B cell (primary cell): ENCODE measurements around the gene UFSP1. TPM values are rescaled to one million over a fixed set of nuclear protein-coding genes. Genes with fewer than 3 reads are reported as not detected.

Experiments used
- ATAC-seq: fragments of 200-7000 bp; cut with Tn5 transposase; one replicate; pipeline ENCODE4 v1.10.0; 2021; ENCODE audit warnings: low read depth, mild to moderate bottlenecking, moderate number of reproducible peaks, moderate library complexity
- CTCF ChIA-PET: fragments of 350-600 bp; sonication (Branson Sonifier 250); formaldehyde crosslinking; loops from one replicate; lab custom pipeline; 2021; ENCODE audit warnings: antibody characterized with exemption, inconsistent platforms; lab: Charles Lee
- POLR2A ChIA-PET: fragments of 350-600 bp; sonication (Branson Sonifier 250); formaldehyde crosslinking; loops from one replicate; lab custom pipeline; 2021; ENCODE audit warnings: antibody characterized with exemption; lab: Charles Lee
- DNase-seq: peaks from one replicate; pipeline ENCODE4 v3.0.0; 2013
- H2AFZ ChIP-seq: 2 replicates; pipeline ENCODE4 v1.6.1; 2012; ENCODE audit warnings: mild to moderate bottlenecking, low read depth, low read length; ENCODE audit not compliant: insufficient read depth, poor library complexity, severe bottlenecking
- H3K27ac ChIP-seq, 2 donors: 1 replicate in 1 of 2; 2 replicates in 1 of 2; pipeline ENCODE4 v1.5.1; 2012 to 2013; ENCODE audit warnings: low read length in 2 of 2, mild to moderate bottlenecking in 2 of 2, moderate library complexity in 1 of 2
- H3K27me3 ChIP-seq, 4 experiments: fragments of 200-600 bp in 1 of 4; sonication (generic) in 1 of 4; replicated peaks in 1 of 4; 1 replicate in 2 of 4; 2 replicates in 2 of 4; pipeline versions ENCODE4 v1.6.1 to v1.7.0; 2013 to 2016; ENCODE audit warnings: low read length in 3 of 4, mild to moderate bottlenecking in 2 of 4, mixed read lengths in 1 of 4, moderate library complexity in 1 of 4; ENCODE audit not compliant: insufficient read depth in 4 of 4, control insufficient read depth in 3 of 4; ENCODE audit errors: control extremely low read depth in 1 of 4
- H3K36me3 ChIP-seq, 2 experiments: replicated peaks in 1 of 2; 1 replicate in 1 of 2; 2 replicates in 1 of 2; pipeline versions ENCODE4 v1.6.1 to v1.7.1; 2013; ENCODE audit warnings: low read length in 1 of 2; ENCODE audit not compliant: insufficient read depth in 2 of 2, control insufficient read depth in 1 of 2; ENCODE audit errors: control extremely low read depth in 1 of 2, extremely low read depth in 1 of 2
- H3K4me1 ChIP-seq, 2 donors: fragments of 200-600 bp in 1 of 2; sonication (generic) in 1 of 2; 1 replicate in 1 of 2; 2 replicates in 1 of 2; pipeline versions ENCODE4 v1.5.1 to v1.6.1; 2013 to 2017; ENCODE audit warnings: low read length in 2 of 2; ENCODE audit not compliant: control insufficient read depth in 2 of 2, insufficient read depth in 2 of 2
- H3K4me2 ChIP-seq: replicated peaks from 2 replicates; pipeline ENCODE3; 2012; ENCODE audit warnings: mild to moderate bottlenecking, low read depth, low read length; ENCODE audit not compliant: poor library complexity, severe bottlenecking
- H3K4me3 ChIP-seq, 5 experiments: fragments of 200-600 bp in 1 of 5; sonication (generic) in 1 of 5; 1 replicate in 3 of 5; 2 replicates in 2 of 5; pipeline versions ENCODE4 v1.5.1 to v1.7.0; 2011 to 2016; ENCODE audit warnings: low read length in 4 of 5, mild to moderate bottlenecking in 4 of 5, low read depth in 2 of 5, control low read depth in 1 of 5, moderate library complexity in 1 of 5; ENCODE audit not compliant: insufficient read depth in 1 of 5; ENCODE audit errors: control extremely low read depth in 1 of 5, extremely low read depth in 1 of 5
- H3K79me2 ChIP-seq: fragments of 200-600 bp; sonication (generic); one replicate; pipeline ENCODE4 v1.6.0; 2016; ENCODE audit warnings: low read length; ENCODE audit not compliant: control insufficient read depth, insufficient read depth
- H3K9ac ChIP-seq: fragments of 200-600 bp; sonication (generic); 2 replicates; pipeline ENCODE4 v1.6.1; 2017; ENCODE audit warnings: mild to moderate bottlenecking, low read length, moderate library complexity
- H3K9me3 ChIP-seq, 3 donors: one replicate each; pipeline versions ENCODE4 v1.6.1 to v1.7.1; 2013; ENCODE audit warnings: low read length in 2 of 3; ENCODE audit not compliant: control insufficient read depth in 2 of 3, insufficient read depth in 1 of 3; ENCODE audit errors: control extremely low read depth in 1 of 3
- H4K20me1 ChIP-seq: 2 replicates; pipeline ENCODE4 v1.6.0; 2012; ENCODE audit warnings: mild to moderate bottlenecking, low read length; ENCODE audit not compliant: insufficient read depth, control insufficient read depth, poor library complexity, severe bottlenecking
- H3K27ac Mint-ChIP-seq: one replicate; pipeline ENCODE4 v1.8.0; 2021; ENCODE audit warnings: mixed read lengths
- H3K27me3 Mint-ChIP-seq: one replicate; pipeline ENCODE4 v1.8.0; 2021; ENCODE audit warnings: mixed read lengths
- H3K4me1 Mint-ChIP-seq: one replicate; pipeline ENCODE4 v1.8.0; 2021; ENCODE audit warnings: mixed read lengths
- H3K4me3 Mint-ChIP-seq: one replicate; pipeline ENCODE4 v1.8.0; 2021; ENCODE audit warnings: mixed read lengths
- H3K9me3 Mint-ChIP-seq: one replicate; pipeline ENCODE4 v1.8.0; 2022; ENCODE audit warnings: mixed read lengths; ENCODE audit not compliant: insufficient read depth
- CTCF ChIP-seq: fragments of 200-600 bp; IDR thresholded peaks from one replicate; pipeline ENCODE4 v1.8.0; 2022; ENCODE audit warnings: antibody characterized with exemption, mild to moderate bottlenecking
- EZH2 ChIP-seq: IDR thresholded peaks from 2 replicates; pipeline ENCODE4 v1.6.1; 2012; ENCODE audit warnings: borderline replicate concordance, low read depth, mild to moderate bottlenecking, moderate library complexity, low read length; ENCODE audit not compliant: insufficient read depth, poor library complexity, severe bottlenecking
- WGBS: methylation state at CpG from one replicate; pipeline ENCODE4 v1.1.5; 2013; ENCODE audit warnings: missing lambda C conversion rate; ENCODE audit not compliant: insufficient coverage; 5-methylcytosine and 5-hydroxymethylcytosine counted together
- intact Hi-C: fragments of 100-400 bp; cut with micrococcal nuclease; formaldehyde crosslinking; loops from one replicate; pipeline ENCODE4 v1.10.0; 2022
- polyA plus RNA-seq: library from polyadenylated mRNA; depleted of rRNA; stranded (reverse); fragments of >200 nt; gene quantifications from 2 replicates; pipeline ENCODE4 v1.2.3, GENCODE V29; 2012
- total RNA-seq, 2 donors: library from RNA; stranded (reverse); fragments of 120-200 nt in 1 of 2; gene quantifications; 1 replicate in 1 of 2; 2 replicates in 1 of 2; pipeline versions ENCODE4 v1.2.3 to v1.2.4, GENCODE V29; 2013 to 2022

Gene UFSP1
- total and polyA plus RNA-seq, 2 donors (not counting 1 experiment from before 2014, with no cell fraction given): 3.6 to 4.3 TPM

GRCh38 chr7:100893910-100894721 is 4.6 kb upstream of the UFSP1 start:
- DNase-seq (no peak), ATAC-seq (no peak)
- ChIA-PET POLR2A (interaction anchor here (0.7 kb wide), 2 partner anchors 165 to 316 kb away, joined by 5 to 8 read pairs; no protein-coding TSS in a partner anchor), CTCF (interaction anchor here (0.5 to 2.9 kb wide), 20 partner anchors 9 to 389 kb away, joined by 3 to 32 read pairs (median 4); partner anchors contain the start of genes SLC12A9, SRRT and VGF)
- Histone ChIP-seq H3K4me3 (no peak overlapping the region), H3K4me1 (peaks cover 33 to 36% of the 10 kb centered on the region in 2 donors), H3K36me3 (no peaks in the 10 kb centered on the region), H3K27me3 (peaks cover 0 to 75% (median 26%) of the 10 kb centered on the region in 4 experiments), H3K9me3 (peaks cover 0 to 12% (median 0%) of the 10 kb centered on the region in 3 donors), H3K4me2 (peak overlapping the region; percentile 100), H2AFZ (no peak overlapping the region), H4K20me1 (peaks cover under 1% of the 10 kb centered on the region), H3K9ac (no peak overlapping the region), H3K27ac (no peak overlapping the region), H3K79me2 (peaks cover 2% of the 10 kb centered on the region)
- 53% methylated on average over 34 of the region's 40 CpGs for WGBS
- TF ChIP-seq CTCF (no peak), EZH2 (no peak)
- Mint-ChIP-seq H3K4me3 (peak overlapping the region; percentile 13), H3K9me3 (no peaks in the 10 kb centered on the region), H3K27ac (no peak overlapping the region), H3K4me1 (peaks cover 22% of the 10 kb centered on the region), H3K27me3 (peaks cover 36% of the 10 kb centered on the region)
- intact Hi-C loops: loop anchor here (10.0 kb wide), 1 partner anchor 251 kb away; no protein-coding TSS in a partner anchor
